HepG2 (cell line): ENCODE data around the gene WDR6. TPM values are rescaled to one million over a fixed set of nuclear protein-coding genes. Genes with fewer than 3 reads are reported as not detected.

Source experiments
- ARNT ChIP-seq: fragments of 450-650 bp; IDR thresholded peaks from 2 replicates; pipeline ENCODE4 v1.6.1; 2017
- HNRNPK ChIP-seq: fragments of 200-400 bp; formaldehyde crosslinking; IDR thresholded peaks from 2 replicates; pipeline ENCODE4 v1.6.1; 2018; ENCODE audit warnings: low read length, low read depth, moderate library complexity, mild to moderate bottlenecking; ENCODE audit not compliant: poor library complexity, severe bottlenecking
- HNRNPL ChIP-seq: fragments of 200-400 bp; formaldehyde crosslinking; IDR thresholded peaks from 2 replicates; pipeline ENCODE4 v1.6.1; 2017; ENCODE audit warnings: mild to moderate bottlenecking, low read depth, low read length
- KLF15 ChIP-seq: sonication (generic); formaldehyde crosslinking; IDR thresholded peaks from 2 replicates; pipeline ENCODE4 v1.8.1; 2023; ENCODE audit warnings: borderline replicate concordance, mild to moderate bottlenecking, inconsistent platforms, missing genetic modification reagents, mixed read lengths
- MXD4 ChIP-seq: IDR thresholded peaks from 2 replicates; pipeline ENCODE4 v1.6.1; 2016; ENCODE audit warnings: mild to moderate bottlenecking, missing biosample characterization, missing genetic modification reagents
- POLR2G ChIP-seq: fragments of 200-400 bp; formaldehyde crosslinking; IDR thresholded peaks from 2 replicates; pipeline ENCODE4 v1.6.1; 2018; ENCODE audit warnings: mild to moderate bottlenecking, low read depth, low read length, moderate library complexity
- SMARCC2 ChIP-seq: fragments of 450-650 bp; IDR thresholded peaks from 2 replicates; pipeline ENCODE4 v1.6.1; 2017; ENCODE audit warnings: antibody characterized with exemption, mild to moderate bottlenecking
- TOE1 ChIP-seq: sonication (generic); formaldehyde crosslinking; IDR thresholded peaks from 2 replicates; pipeline ENCODE4 v1.4.0; 2020; ENCODE audit warnings: mild to moderate bottlenecking, missing genetic modification reagents
- ZFP90 ChIP-seq: sonication (generic); formaldehyde crosslinking; IDR thresholded peaks from 2 replicates; pipeline ENCODE4 v1.8.0; 2022; ENCODE audit warnings: missing genetic modification reagents, mild to moderate bottlenecking, inconsistent platforms, borderline replicate concordance
- ZMAT3 ChIP-seq: sonication (generic); formaldehyde crosslinking; conservative IDR thresholded peaks from 2 replicates; pipeline ENCODE4 v1.7.0; 2021; ENCODE audit warnings: missing genetic modification reagents
- ZNF101 ChIP-seq: sonication (generic); formaldehyde crosslinking; IDR thresholded peaks from 2 replicates; pipeline ENCODE4 v1.4.0; 2020; ENCODE audit warnings: mild to moderate bottlenecking, low read depth, missing genetic modification reagents, borderline replicate concordance
- ZNF138 ChIP-seq: sonication (generic); formaldehyde crosslinking; IDR thresholded peaks from 2 replicates; pipeline ENCODE4 v1.5.0; 2020; ENCODE audit warnings: mild to moderate bottlenecking, low read depth, missing genetic modification reagents
- ZNF33A ChIP-seq: sonication (generic); formaldehyde crosslinking; IDR thresholded peaks from 2 replicates; pipeline ENCODE4 v1.5.1; 2020; ENCODE audit warnings: missing genetic modification reagents, mild to moderate bottlenecking, moderate library complexity, borderline replicate concordance
- ZNF678 ChIP-seq: sonication (generic); formaldehyde crosslinking; IDR thresholded peaks from 2 replicates; pipeline ENCODE4 v1.4.0; 2020; ENCODE audit warnings: mild to moderate bottlenecking, missing genetic modification reagents
- polyA plus RNA-seq, 8 experiments: library from polyadenylated mRNA; depleted of rRNA in 3 of 8; stranded (reverse) in 7 of 8; unstranded in 1 of 8; fragments of >200 nt; fragmentation: Illumina TruSeq in 4 of 8; extraction: Trizol in 4 of 8; gene quantifications; 2 replicates each; pipeline versions ENCODE4 v1.2.1 to v1.2.3, GENCODE V29; 2011 to 2016; ENCODE audit warnings: low read depth in 4 of 8, missing spikeins in 1 of 8, mixed read lengths in 1 of 8; ENCODE audit not compliant: insufficient read depth in 1 of 8
- total RNA-seq, 5 experiments: library from RNA; depleted of rRNA; stranded (reverse); fragments of >200 nt; fragmentation: Illumina TruSeq; extraction: Trizol; gene quantifications; 2 replicates each; pipeline ENCODE4 v1.2.3, GENCODE V29; 2016; ENCODE audit warnings: low read depth in 1 of 5
- TF ChIP-seq, protein P1 (sequence below): IDR thresholded peaks from 2 replicates; pipeline ENCODE4 v1.6.1; 2016; ENCODE audit warnings: mild to moderate bottlenecking
- TF ChIP-seq, protein P2 (sequence below): sonication (generic); formaldehyde crosslinking; IDR thresholded peaks from 2 replicates; pipeline ENCODE4 v1.4.0; 2020; ENCODE audit warnings: missing genetic modification reagents
- TF ChIP-seq, protein P3 (sequence below): sonication (generic); formaldehyde crosslinking; IDR thresholded peaks from 2 replicates; pipeline ENCODE4 v1.9.0; 2021; ENCODE audit warnings: missing genetic modification reagents, mild to moderate bottlenecking, borderline replicate concordance
- TF ChIP-seq, protein P4 (sequence below): sonication (generic); formaldehyde crosslinking; IDR thresholded peaks from 2 replicates; pipeline ENCODE4 v1.8.0; 2022; ENCODE audit warnings: mild to moderate bottlenecking, missing genetic modification reagents, borderline replicate concordance
- TF ChIP-seq, protein P5 (sequence below): sonication (generic); formaldehyde crosslinking; IDR thresholded peaks from 2 replicates; pipeline ENCODE4 v1.5.1; 2020; ENCODE audit warnings: mild to moderate bottlenecking, moderate library complexity, missing genetic modification reagents

Gene WDR6
- total and polyA plus RNA-seq, 2 of the 13 experiments (the other 11 are each of a cell fraction or from before 2014, with no cell fraction given), result 73.4 to 139 TPM

DNA sequence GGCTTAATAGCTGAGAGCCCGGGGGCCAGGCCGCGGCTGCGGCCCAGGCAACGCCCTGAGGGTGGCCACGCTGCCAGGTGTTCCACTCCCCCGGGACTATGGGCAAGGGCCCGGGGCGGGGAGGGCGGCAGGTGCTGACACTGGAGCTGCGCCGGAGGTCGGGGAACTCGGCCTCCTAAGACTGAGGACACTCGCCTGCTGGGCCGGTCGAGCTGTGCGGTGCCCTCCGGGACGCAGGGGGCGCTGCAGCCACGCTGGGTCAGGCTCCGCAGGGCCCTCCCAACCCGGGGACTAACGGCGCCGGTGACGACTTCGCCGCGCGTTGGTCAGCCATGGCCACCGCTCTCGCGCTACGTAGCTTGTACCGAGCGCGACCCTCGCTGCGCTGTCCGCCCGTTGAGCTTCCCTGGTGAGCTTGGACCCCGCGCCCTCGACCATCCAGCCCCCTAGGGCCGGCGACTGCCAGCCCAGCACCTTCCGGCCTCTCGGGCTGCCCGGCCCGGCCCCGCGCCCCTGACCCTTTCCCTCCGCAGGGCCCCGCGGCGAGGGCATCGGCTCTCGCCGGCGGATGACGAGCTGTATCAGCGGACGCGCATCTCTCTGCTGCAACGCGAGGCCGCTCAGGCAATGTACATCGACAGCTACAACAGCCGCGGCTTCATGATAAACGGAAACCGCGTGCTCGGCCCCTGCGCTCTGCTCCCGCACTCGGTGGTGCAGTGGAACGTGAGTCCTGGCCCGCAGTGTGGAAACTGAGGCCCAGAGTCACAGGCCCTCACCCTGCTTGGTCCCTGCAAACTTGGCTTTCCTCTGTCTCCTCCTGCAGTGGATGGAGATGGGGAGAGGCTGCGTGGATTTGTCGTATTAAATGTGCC is 14.9 kb downstream of the WDR6 start, which contains the start of gene NDUFAF3 (continued):
- peak; percentile 76 for TF ChIP-seq HNRNPK
- TF ChIP-seq ZNF678 (CRISPR knock-in tag), result peak; percentile 82; the same call in 1 of the 2 replicates
- no peak for TF ChIP-seq POLR2G
- TF ChIP-seq, protein P1, sequence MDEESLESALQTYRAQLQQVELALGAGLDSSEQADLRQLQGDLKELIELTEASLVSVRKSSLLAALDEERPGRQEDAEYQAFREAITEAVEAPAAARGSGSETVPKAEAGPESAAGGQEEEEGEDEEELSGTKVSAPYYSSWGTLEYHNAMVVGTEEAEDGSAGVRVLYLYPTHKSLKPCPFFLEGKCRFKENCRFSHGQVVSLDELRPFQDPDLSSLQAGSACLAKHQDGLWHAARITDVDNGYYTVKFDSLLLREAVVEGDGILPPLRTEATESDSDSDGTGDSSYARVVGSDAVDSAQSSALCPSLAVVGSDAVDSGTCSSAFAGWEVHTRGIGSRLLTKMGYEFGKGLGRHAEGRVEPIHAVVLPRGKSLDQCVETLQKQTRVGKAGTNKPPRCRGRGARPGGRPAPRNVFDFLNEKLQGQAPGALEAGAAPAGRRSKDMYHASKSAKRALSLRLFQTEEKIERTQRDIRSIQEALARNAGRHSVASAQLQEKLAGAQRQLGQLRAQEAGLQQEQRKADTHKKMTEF (CRISPR knock-in tag), result peak; percentile 74; the same call in 1 of the 2 replicates
- TF ChIP-seq ZFP90 (CRISPR knock-in tag), result no peak
- no peak for TF ChIP-seq ZNF101 (CRISPR knock-in tag)
- no peak for TF ChIP-seq TOE1 (CRISPR knock-in tag)
- TF ChIP-seq, protein P2, sequence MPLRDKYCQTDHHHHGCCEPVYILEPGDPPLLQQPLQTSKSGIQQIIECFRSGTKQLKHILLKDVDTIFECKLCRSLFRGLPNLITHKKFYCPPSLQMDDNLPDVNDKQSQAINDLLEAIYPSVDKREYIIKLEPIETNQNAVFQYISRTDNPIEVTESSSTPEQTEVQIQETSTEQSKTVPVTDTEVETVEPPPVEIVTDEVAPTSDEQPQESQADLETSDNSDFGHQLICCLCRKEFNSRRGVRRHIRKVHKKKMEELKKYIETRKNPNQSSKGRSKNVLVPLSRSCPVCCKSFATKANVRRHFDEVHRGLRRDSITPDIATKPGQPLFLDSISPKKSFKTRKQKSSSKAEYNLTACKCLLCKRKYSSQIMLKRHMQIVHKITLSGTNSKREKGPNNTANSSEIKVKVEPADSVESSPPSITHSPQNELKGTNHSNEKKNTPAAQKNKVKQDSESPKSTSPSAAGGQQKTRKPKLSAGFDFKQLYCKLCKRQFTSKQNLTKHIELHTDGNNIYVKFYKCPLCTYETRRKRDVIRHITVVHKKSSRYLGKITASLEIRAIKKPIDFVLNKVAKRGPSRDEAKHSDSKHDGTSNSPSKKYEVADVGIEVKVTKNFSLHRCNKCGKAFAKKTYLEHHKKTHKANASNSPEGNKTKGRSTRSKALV (CRISPR knock-in tag), result no peak; the same call in 1 of the 2 replicates
- peak; percentile 61; the same call in 1 of the 2 replicates for TF ChIP-seq MXD4 (CRISPR knock-in tag)
- no peak; the same call in 1 of the 2 replicates for TF ChIP-seq ZNF33A (CRISPR knock-in tag)
- TF ChIP-seq SMARCC2, result no peak
- peak; percentile 17; the same call in 1 of the 2 replicates for TF ChIP-seq HNRNPL
- no peak; the same call in 1 of the 2 replicates for TF ChIP-seq ZMAT3 (CRISPR knock-in tag)
- no peak for TF ChIP-seq ARNT
- TF ChIP-seq, protein P3, sequence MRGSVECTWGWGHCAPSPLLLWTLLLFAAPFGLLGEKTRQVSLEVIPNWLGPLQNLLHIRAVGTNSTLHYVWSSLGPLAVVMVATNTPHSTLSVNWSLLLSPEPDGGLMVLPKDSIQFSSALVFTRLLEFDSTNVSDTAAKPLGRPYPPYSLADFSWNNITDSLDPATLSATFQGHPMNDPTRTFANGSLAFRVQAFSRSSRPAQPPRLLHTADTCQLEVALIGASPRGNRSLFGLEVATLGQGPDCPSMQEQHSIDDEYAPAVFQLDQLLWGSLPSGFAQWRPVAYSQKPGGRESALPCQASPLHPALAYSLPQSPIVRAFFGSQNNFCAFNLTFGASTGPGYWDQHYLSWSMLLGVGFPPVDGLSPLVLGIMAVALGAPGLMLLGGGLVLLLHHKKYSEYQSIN (CRISPR knock-in tag), result no peak
- TF ChIP-seq ZNF138 (CRISPR knock-in tag), result peak; percentile 82; the same call in 1 of the 2 replicates
- TF ChIP-seq KLF15 (CRISPR knock-in tag), result no peak
- TF ChIP-seq, protein P4, sequence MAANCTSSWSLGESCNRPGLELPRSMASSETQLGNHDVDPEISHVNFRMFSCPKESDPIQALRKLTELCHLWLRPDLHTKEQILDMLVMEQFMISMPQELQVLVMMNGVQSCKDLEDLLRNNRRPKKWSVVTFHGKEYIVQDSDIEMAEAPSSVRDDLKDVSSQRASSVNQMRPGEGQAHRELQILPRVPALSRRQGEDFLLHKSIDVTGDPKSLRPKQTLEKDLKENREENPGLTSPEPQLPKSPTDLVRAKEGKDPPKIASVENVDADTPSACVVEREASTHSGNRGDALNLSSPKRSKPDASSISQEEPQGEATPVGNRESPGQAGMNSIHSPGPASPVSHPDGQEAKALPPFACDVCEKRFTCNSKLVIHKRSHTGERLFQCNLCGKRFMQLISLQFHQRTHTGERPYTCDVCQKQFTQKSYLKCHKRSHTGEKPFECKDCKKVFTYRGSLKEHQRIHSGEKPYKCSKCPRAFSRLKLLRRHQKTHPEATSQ (CRISPR knock-in tag), result peak; percentile 81; the same call in 1 of the 2 replicates
- TF ChIP-seq, protein P5, sequence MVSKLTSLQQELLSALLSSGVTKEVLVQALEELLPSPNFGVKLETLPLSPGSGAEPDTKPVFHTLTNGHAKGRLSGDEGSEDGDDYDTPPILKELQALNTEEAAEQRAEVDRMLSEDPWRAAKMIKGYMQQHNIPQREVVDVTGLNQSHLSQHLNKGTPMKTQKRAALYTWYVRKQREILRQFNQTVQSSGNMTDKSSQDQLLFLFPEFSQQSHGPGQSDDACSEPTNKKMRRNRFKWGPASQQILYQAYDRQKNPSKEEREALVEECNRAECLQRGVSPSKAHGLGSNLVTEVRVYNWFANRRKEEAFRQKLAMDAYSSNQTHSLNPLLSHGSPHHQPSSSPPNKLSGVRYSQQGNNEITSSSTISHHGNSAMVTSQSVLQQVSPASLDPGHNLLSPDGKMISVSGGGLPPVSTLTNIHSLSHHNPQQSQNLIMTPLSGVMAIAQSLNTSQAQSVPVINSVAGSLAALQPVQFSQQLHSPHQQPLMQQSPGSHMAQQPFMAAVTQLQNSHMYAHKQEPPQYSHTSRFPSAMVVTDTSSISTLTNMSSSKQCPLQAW (CRISPR knock-in tag), result peak; percentile 77
